ENCODE data around the gene PIP5K1C. TPM values are rescaled to one million over a fixed set of nuclear protein-coding genes. Genes with fewer than 3 reads are reported as not detected.

The PIP5K1C gene
- total RNA-seq, 1 experiment from 2014 or later = 23.6 TPM

GRCh38 chr19:3625996-3626472 is 74.2 kb downstream of the PIP5K1C start:
- CTCF ChIA-PET = no interaction called here
- Mint-ChIP-seq H3K4me1 (ENCODE audit: low read depth, unreplicated experiment) (no peaks in the 10 kb centered on the region), H3K9me3 (ENCODE audit: low read depth, unreplicated experiment) (no peaks in the 10 kb centered on the region), H3K36me3 (ENCODE audit: insufficient read depth, unreplicated experiment) (peaks cover 32% of the 10 kb centered on the region), H3K27me3 (ENCODE audit: unreplicated experiment) (no peaks in the 10 kb centered on the region), H3K4me3 (ENCODE audit: low read depth, unreplicated experiment) (peak overlapping the region; percentile 99), H3K27ac (ENCODE audit: unreplicated experiment) (peak overlapping the region; percentile 96)
- no peak for DNase-seq
- TF ChIP-seq CTCF (IDR thresholded peaks at IDR 0.05; ENCODE audit: unreplicated experiment) = no peak
- intact Hi-C loops (cut with micrococcal nuclease; ENCODE audit: unreplicated experiment) = no loop called here
- no TSS peak for BruUV-seq (replicated peaks)

- Mint-ChIP-seq H3K36me3 (ENCODE audit: insufficient read depth, unreplicated experiment) (peaks cover 36% of the 10 kb centered on the region), H3K27me3 (ENCODE audit: unreplicated experiment) (no peaks in the 10 kb centered on the region), H3K4me3 (ENCODE audit: low read depth, unreplicated experiment) (no peak overlapping the region), H3K9me3 (ENCODE audit: low read depth, unreplicated experiment) (no peaks in the 10 kb centered on the region), H3K4me1 (ENCODE audit: low read depth, unreplicated experiment) (no peaks in the 10 kb centered on the region), H3K27ac (ENCODE audit: unreplicated experiment) (no peak overlapping the region)
- CTCF ChIA-PET = no interaction called here
- BruUV-seq (replicated peaks) = no TSS peak
- intact Hi-C loops (cut with micrococcal nuclease; ENCODE audit: unreplicated experiment) = no loop called here
- TF ChIP-seq CTCF (IDR thresholded peaks at IDR 0.05; ENCODE audit: unreplicated experiment) = no peak
- no peak for DNase-seq
These were observed 76.6 kb downstream of the PIP5K1C start for GRCh38 chr19:3623716-3624115.

- no peak for TF ChIP-seq CTCF (IDR thresholded peaks at IDR 0.05; ENCODE audit: unreplicated experiment)
- no peak overlapping the region for H3K27ac Mint-ChIP-seq (ENCODE audit: unreplicated experiment)
- no peak overlapping the region for H3K4me3 Mint-ChIP-seq (ENCODE audit: low read depth, unreplicated experiment)
- CTCF ChIA-PET = no interaction called here
- peaks cover 34% of the 10 kb centered on the region for H3K36me3 Mint-ChIP-seq (ENCODE audit: insufficient read depth, unreplicated experiment)
- no peaks in the 10 kb centered on the region for H3K27me3 Mint-ChIP-seq (ENCODE audit: unreplicated experiment)
- no peak for DNase-seq
- BruUV-seq (replicated peaks) = no TSS peak
- H3K9me3 Mint-ChIP-seq (ENCODE audit: low read depth, unreplicated experiment) = no peaks in the 10 kb centered on the region
- no peaks in the 10 kb centered on the region for H3K4me1 Mint-ChIP-seq (ENCODE audit: low read depth, unreplicated experiment)
- intact Hi-C loops (cut with micrococcal nuclease; ENCODE audit: unreplicated experiment) = no loop called here
These were observed 78.0 kb downstream of the PIP5K1C start for GRCh38 chr19:3622224-3622623.

GRCh38 chr19:3621689-3622088 is 78.6 kb downstream of the PIP5K1C start:
- Mint-ChIP-seq H3K4me3 (ENCODE audit: low read depth, unreplicated experiment) (no peak overlapping the region), H3K36me3 (ENCODE audit: insufficient read depth, unreplicated experiment) (peaks cover 29% of the 10 kb centered on the region), H3K9me3 (ENCODE audit: low read depth, unreplicated experiment) (no peaks in the 10 kb centered on the region), H3K4me1 (ENCODE audit: low read depth, unreplicated experiment) (no peaks in the 10 kb centered on the region), H3K27ac (ENCODE audit: unreplicated experiment) (no peak overlapping the region), H3K27me3 (ENCODE audit: unreplicated experiment) (no peaks in the 10 kb centered on the region)
- no peak for TF ChIP-seq CTCF (IDR thresholded peaks at IDR 0.05; ENCODE audit: unreplicated experiment)
- CTCF ChIA-PET = no interaction called here
- no peak for DNase-seq
- intact Hi-C loops (cut with micrococcal nuclease; ENCODE audit: unreplicated experiment) = no loop called here
- BruUV-seq (replicated peaks) = no TSS peak
